HG02852 (cell line): ENCODE measurements around the gene AUTS2.

Experiments
- ATAC-seq: cut with Tn5 transposase; IDR thresholded peaks from one replicate; pipeline ENCODE4 v1.9.1; 2021; ENCODE audit warnings: mild to moderate bottlenecking, moderate library complexity; ENCODE audit not compliant: unreplicated experiment

The AUTS2 gene

GRCh38 chr7:70595370-70595754 is 997.1 kb downstream of the AUTS2 start:
- no peak for ATAC-seq

- ATAC-seq: peak; percentile 58
Observed at GRCh38 chr7:70595755-70596597, 997.7 kb downstream of the AUTS2 start.

GRCh38 chr7:70596598-70596913 is 998.3 kb downstream of the AUTS2 start:
- no peak for ATAC-seq

GRCh38 chr7:70597066-70597465 is 998.8 kb downstream of the AUTS2 start:
- no peak for ATAC-seq

- ATAC-seq: no peak
Observed at GRCh38 chr7:70598976-70599375, 1000.7 kb downstream of the AUTS2 start.

GRCh38 chr7:70599446-70600190 is 1001.3 kb downstream of the AUTS2 start:
- no peak for ATAC-seq

- no peak for ATAC-seq
Observed at GRCh38 chr7:70600993-70601392, 1002.7 kb downstream of the AUTS2 start.

GRCh38 chr7:70602117-70602516 is 1003.8 kb downstream of the AUTS2 start:
- no peak for ATAC-seq

- no peak for ATAC-seq
Observed at GRCh38 chr7:70607281-70607680, 1009.0 kb downstream of the AUTS2 start.

- no peak for ATAC-seq
Observed at GRCh38 chr7:70607759-70608158, 1009.5 kb downstream of the AUTS2 start.

GRCh38 chr7:70608229-70608628 is 1010.0 kb downstream of the AUTS2 start:
- ATAC-seq: no peak

GRCh38 chr7:70612811-70613210 is 1014.5 kb downstream of the AUTS2 start:
- no peak for ATAC-seq

GRCh38 chr7:70614237-70615045 is 1016.2 kb downstream of the AUTS2 start:
- ATAC-seq: no peak

- no peak for ATAC-seq
Observed at GRCh38 chr7:70615066-70615606, 1016.9 kb downstream of the AUTS2 start.

- ATAC-seq: no peak
Observed at GRCh38 chr7:70616211-70616610, 1017.9 kb downstream of the AUTS2 start.

GRCh38 chr7:70616821-70617220 is 1018.5 kb downstream of the AUTS2 start:
- no peak for ATAC-seq

- no peak for ATAC-seq
Observed at GRCh38 chr7:70618020-70618551, 1019.8 kb downstream of the AUTS2 start.

GRCh38 chr7:70619130-70619529 is 1020.9 kb downstream of the AUTS2 start:
- ATAC-seq: no peak

- no peak for ATAC-seq
Observed at GRCh38 chr7:70619659-70620058, 1021.4 kb downstream of the AUTS2 start.

- ATAC-seq: no peak
Observed at GRCh38 chr7:70620333-70621055, 1022.2 kb downstream of the AUTS2 start.
